NCI-H2107 treated with DMSO at 0.1 percent for 48 hours (cell line): Measurements from ENCODE around the gene LRCH4.
"Not testable (repeated sequence)": the region's sequence is repeated elsewhere in the genome, so short reads cannot be mapped to it uniquely, and the experiment has no call there.

Experiments used
- DNase-seq: peaks from one replicate; lab custom pipeline; 2025; ENCODE audit not compliant: unreplicated experiment; lab: John Stamatoyannopoulos, UW

The LRCH4 gene

DNA sequence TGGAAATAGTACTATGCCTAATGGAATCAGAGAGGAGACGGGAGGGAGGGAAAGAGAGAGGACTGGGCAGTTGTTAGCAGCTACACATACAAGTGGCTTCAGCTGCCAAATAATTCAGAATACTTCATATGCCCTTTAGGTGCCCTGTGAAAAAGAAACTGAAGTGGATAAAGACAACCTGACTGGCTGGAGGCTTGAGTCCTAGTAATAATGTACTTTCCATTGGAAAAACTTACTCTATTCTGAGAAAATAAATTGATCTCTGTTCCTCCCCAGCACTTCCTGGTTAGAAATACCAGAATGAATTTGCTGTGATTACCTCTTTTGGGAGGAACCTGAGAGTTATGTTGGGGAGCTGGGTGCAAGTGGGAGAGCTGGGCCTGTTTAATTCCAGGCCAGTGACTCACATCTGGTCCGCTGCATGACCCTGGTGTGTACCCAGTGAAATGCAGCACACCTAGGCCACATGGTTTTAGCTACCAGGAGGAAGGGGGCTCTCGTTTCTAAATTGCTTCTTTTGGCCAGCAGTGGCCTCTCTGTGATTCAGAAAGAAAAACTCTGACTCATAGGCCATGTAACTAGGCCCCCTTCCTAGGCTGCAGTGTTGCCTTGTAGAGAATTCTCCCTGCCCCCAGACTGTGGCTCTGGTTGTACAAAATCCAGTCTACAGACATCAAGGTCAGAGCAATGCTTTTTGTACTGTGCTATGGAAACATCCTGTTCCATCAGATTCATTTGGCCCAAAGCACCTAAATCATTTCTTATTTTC lies 40.4 kb downstream of the LRCH4 start:
- DNase-seq, result no peak

DNA sequence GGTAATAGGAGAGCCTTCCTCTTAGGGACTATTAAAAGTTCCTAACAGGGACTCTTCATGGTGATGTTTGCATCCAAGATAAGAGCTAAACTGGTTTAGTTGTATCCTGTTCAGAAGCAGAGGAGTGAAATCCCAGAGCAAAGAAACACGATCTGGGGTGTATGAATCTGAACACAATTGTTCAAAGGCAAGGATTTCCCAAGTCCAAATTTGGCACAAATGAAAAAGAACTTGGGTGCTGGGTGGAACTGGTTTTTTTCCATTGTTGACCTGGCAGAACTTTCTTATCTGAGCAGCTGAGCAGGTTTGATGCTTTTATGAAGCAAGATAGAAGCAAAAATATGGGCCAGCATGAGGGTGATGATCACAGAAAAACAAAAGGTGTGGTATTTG lies 41.0 kb downstream of the LRCH4 start:
- no peak for DNase-seq

- no peak for DNase-seq
Observed at GRCh38 chr7:100544386-100544785, 41.5 kb downstream of the LRCH4 start.

GRCh38 chr7:100543586-100543985 lies 42.3 kb downstream of the LRCH4 start:
- no peak for DNase-seq

DNA sequence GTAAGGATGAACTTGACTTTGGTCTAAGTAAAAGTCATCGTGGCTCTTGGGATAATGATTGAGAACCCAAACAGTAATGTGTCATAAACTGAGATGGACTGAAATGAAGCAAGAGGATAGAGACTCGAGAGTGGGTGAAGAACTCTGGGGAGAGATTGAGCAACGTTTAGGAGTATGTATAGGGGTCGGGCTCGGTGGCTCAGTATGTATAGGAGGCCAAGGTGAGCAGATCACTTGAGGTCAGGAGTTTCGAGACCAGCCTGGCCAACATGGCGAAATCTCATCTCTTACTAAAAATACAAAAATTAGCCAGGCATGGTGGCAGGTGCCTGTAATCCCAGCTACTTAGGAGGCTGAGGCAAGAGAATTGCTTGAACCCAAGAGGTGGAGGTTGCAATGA lies 44.6 kb downstream of the LRCH4 start:
- DNase-seq, result not testable (repeated sequence)

DNA sequence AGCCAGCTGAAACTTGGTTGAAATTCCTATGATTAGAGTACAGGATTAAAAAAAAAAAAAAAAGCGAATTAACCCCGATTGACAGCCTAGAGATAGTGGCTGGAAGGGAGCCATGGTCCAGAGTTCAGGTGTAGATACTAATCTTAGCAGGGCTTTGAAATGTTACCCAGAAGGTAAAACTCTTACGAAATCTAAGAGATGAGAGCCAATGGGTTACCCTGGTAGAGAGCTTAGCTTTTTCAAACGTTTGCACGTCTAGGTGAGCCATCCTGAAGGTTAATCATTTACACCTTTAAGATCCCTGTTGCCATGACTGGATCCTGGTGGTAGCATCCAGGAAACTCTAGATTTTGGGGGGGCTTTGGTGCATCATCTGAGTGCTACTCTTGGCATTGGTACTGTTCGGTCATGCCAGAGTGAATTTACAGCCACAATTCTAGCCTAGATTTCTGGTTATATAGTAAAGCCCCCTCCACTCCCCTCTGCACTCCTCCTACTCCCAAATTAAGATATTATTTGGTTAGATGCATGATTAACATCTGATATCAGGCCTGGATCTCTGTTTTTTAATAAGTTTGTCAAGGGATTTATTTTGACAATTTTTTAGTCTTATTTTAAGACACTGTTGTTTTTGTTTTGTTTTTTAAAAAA lies 45.7 kb downstream of the LRCH4 start:
- DNase-seq, result no peak

DNA sequence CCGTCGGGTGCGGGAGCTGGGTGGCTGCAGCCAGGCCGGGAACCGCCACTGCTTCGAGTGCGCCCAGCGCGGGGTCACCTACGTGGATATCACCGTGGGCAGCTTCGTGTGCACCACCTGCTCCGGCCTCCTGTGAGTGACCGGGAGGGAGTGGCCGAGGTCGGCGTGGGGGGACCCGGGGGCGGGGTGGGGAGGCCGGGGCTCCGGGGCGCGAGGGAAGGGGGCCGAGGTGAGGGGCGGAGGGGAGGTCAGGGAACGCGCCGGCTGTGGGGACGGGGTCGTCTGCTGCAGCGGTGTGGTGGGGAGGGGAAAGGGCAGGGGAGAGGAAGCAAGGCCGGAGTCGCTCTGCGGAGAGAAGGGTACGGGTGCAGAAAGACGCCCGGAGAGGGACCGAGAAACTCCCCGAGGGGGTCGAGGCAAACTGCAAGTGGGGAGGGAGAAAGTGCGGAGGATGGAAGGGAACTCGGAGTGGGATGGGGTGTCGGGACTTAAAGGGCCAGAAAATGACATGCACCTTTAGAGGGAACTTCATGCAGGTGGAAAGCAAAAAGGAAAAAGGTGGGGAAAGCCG lies 46.4 kb downstream of the LRCH4 start:
- DNase-seq, result no peak

DNA sequence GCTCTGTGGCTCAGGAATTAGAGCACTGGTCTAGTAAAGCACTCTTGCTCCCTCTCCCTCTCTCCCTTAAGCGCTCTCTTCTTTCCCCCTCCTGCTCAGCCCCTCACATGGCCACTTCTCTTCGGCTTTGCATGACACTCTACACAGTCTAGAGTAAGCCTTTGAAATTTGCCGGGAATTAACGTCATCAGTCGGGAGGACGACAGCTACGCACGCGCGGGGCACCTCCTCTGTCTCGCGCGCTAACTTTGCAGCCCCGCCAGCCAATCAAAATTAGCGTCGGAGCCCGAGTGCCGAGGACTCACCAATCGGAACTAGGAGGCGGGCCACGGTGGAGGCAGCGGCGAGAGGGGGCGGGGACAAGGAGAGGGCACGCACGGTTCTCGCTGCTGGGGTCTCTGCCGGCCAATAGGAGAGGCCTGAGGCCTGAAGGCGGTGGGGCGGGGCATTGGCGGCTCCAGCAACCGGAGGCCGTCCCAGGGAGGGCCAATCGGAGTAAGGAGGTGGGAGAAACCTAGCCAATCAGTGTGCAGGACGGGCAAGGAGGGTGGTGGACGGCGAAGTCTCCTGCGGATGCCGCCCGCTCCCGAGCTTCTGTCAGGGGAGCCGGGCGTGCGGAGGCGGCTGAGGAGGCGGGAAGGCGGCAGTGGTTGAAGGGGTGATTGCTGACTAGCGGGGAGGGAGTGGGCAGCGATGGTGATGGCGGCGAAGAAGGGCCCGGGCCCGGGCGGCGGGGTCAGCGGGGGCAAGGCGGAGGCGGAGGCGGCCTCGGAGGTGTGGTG lies 47.1 kb downstream of the LRCH4 start, which contains the start of gene AGFG2:
Gene AGFG2, plus strand, starts transcription at position 550 of the 782 bp plus-strand sequence. Its CDS starts 144 bp downstream, at position 694.
- peak; percentile 99 for DNase-seq

GRCh38 chr7:100538348-100538653 lies 47.6 kb downstream of the LRCH4 start:
- no peak for DNase-seq

- DNase-seq, result not testable (repeated sequence)
Observed at GRCh38 chr7:100536695-100537094, 49.2 kb downstream of the LRCH4 start.

GRCh38 chr7:100535982-100536381 lies 49.9 kb downstream of the LRCH4 start:
- DNase-seq, result not testable (repeated sequence)

DNA sequence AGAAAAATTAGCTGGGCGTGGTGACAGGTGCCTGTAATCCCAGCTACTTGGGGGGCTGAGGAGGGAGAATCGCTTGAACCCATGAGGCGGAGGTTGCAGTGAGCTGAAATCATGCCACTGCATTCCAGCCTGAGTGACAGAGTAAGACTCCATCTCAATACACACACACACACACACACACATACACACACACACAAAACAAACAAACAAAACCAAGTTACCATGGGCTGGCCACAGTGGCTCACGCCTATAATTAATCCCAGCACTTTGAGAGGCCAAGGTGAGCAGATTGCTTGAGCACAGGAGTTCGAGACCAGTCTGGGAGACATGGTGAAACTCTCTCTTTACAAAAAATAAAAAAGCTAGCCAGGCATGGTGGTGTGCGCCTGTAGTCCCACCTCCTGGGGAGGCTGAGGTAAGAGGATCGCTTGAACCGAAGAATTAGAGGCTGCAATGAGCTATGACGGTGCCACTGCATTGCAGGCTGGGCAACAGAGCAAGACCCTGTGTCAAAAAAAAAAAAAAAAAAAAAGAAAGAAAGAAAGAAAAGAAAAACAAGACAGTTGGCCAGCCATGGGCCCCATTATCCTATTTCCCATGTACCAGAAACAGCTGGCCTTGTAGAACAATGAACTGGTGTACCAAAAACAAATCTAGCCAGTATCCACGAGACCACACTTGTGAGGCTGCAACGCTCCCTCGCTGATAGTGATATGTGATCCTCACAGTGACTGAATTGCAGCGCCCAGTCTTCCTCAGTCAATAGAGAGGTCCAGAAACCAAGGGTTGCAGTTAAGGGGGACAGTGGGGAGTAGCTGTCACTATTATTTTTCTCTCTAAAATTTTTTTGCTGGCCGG lies 53.5 kb downstream of the LRCH4 start:
- DNase-seq, result no peak

DNA sequence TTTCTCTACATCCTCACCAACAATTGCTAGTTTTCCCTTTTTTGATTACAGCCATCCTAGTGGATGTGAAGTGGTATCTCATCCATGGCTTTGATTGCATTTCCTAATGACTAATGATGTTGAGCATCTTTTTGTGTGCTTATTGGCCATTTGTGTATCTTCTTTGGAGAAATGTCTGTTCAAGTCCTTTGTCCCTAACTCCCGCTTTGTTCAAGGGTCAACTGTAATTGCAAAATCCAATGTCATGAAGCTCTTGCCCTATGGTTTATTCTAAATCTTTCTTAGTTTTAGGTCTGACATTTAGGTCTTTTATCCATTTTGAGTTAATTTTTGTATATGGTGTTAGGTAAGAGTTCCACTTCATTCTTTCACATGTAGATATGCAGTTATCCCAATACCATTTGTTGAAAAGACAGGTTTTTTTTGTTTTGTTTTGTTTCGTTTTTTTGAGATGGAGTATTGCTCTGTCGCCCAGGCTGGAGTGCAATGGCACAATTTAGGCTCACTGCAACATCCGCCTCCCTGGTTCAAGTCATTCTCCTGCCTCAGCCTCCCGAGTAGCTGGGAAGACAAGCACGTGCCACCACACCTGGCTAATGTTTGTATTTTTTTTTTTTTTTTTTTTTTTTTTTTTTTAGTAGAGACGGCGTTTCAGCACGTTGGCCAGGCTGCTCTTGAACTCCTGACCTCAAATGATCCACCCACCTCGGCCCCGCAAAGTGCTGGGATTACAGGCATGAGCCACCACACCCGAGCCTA lies 57.6 kb downstream of the LRCH4 start:
- DNase-seq, result not testable (repeated sequence)
